Neural progenitor cell (in vitro differentiated cells): ENCODE results near the gene CCDC136. TPM values are rescaled to one million over a fixed set of nuclear protein-coding genes. Genes with fewer than 3 reads are reported as not detected.

Experiments
- DNase-seq: peaks from one replicate; pipeline ENCODE4 v3.0.0-alpha.2; 2016; ENCODE audit warnings: low spot score
- H2AFZ ChIP-seq: fragments of 200-600 bp; sonication (generic); replicated peaks from 2 replicates; pipeline ENCODE4 v1.6.1; 2016; ENCODE audit warnings: antibody characterized with exemption
- H3F3A ChIP-seq: fragments of 200-600 bp; sonication (generic); 2 replicates; pipeline ENCODE4 v1.6.1; 2016; ENCODE audit warnings: antibody characterized with exemption, low read depth
- H3K27ac ChIP-seq: fragments of 200-600 bp; sonication (generic); 2 replicates; pipeline ENCODE4 v1.5.1; 2016; ENCODE audit warnings: mild to moderate bottlenecking
- H3K27me3 ChIP-seq: fragments of 200-600 bp; sonication (generic); 2 replicates; pipeline ENCODE4 v1.6.1; 2016; ENCODE audit warnings: mild to moderate bottlenecking, moderate library complexity
- H3K36me3 ChIP-seq: fragments of 200-600 bp; sonication (generic); 2 replicates; pipeline ENCODE4 v1.5.1; 2016
- H3K4me1 ChIP-seq: fragments of 200-600 bp; sonication (generic); 2 replicates; pipeline ENCODE4 v1.6.1; 2016; ENCODE audit warnings: mixed run types
- H3K4me2 ChIP-seq: fragments of 200-600 bp; sonication (generic); 2 replicates; pipeline ENCODE4 v1.6.1; 2016
- H3K4me3 ChIP-seq: fragments of 200-600 bp; sonication (generic); 2 replicates; pipeline ENCODE4 v1.5.1; 2016
- H3K79me2 ChIP-seq: fragments of 200-600 bp; sonication (generic); 2 replicates; pipeline ENCODE4 v1.6.1; 2016; ENCODE audit warnings: low read depth
- H3K9ac ChIP-seq: fragments of 200-600 bp; sonication (generic); 2 replicates; pipeline ENCODE4 v1.6.1; 2016
- H3K9me3 ChIP-seq: fragments of 200-600 bp; sonication (generic); 2 replicates; pipeline ENCODE4 v1.5.1; 2016; ENCODE audit warnings: low read depth
- H4K20me1 ChIP-seq: fragments of 200-600 bp; sonication (generic); 2 replicates; pipeline ENCODE4 v1.6.1; 2016; ENCODE audit warnings: low read depth
- H3K27ac Mint-ChIP-seq: 3 replicates; pipeline ENCODE4 v1.8.0; 2021; ENCODE audit warnings: mixed read lengths
- H3K27me3 Mint-ChIP-seq: 2 replicates; pipeline ENCODE4 v1.8.0; 2022; ENCODE audit warnings: low read depth, mild to moderate bottlenecking, inconsistent platforms, moderate library complexity, mixed read lengths; ENCODE audit not compliant: insufficient read depth
- H3K36me3 Mint-ChIP-seq: 3 replicates; pipeline ENCODE4 v1.8.0; 2021; ENCODE audit warnings: mixed read lengths
- H3K4me1 Mint-ChIP-seq: 3 replicates; pipeline ENCODE4 v1.8.0; 2021; ENCODE audit warnings: mixed read lengths
- H3K4me3 Mint-ChIP-seq: 3 replicates; pipeline ENCODE4 v1.8.0; 2021; ENCODE audit warnings: mild to moderate bottlenecking, moderate library complexity, mixed read lengths
- H3K9me3 Mint-ChIP-seq: 3 replicates; pipeline ENCODE4 v1.8.0; 2020; ENCODE audit warnings: mixed read lengths
- CTCF ChIP-seq: fragments of 200-600 bp; sonication (generic); IDR thresholded peaks from 2 replicates; pipeline ENCODE4 v1.5.1; 2017; ENCODE audit warnings: antibody characterized with exemption, mild to moderate bottlenecking
- EZH2 ChIP-seq: fragments of 200-600 bp; sonication (generic); IDR thresholded peaks from 2 replicates; pipeline ENCODE4 v1.6.1; 2017; ENCODE audit warnings: antibody characterized with exemption, mild to moderate bottlenecking, moderate library complexity
- EZH2phosphoT487 ChIP-seq: fragments of 200-600 bp; sonication (generic); IDR thresholded peaks from 2 replicates; pipeline ENCODE4 v1.6.1; 2017; ENCODE audit warnings: antibody characterized with exemption
- total RNA-seq: library from RNA; depleted of rRNA; stranded (reverse); fragments of >200 nt; gene quantifications from 2 replicates; pipeline ENCODE4 v1.2.3, GENCODE V29; 2015; ENCODE audit warnings: low replicate concordance

Gene CCDC136
- total RNA-seq = 93.6 and 115 TPM in 2 replicates

- H3K4me1 Mint-ChIP-seq = peaks cover 25% of the 10 kb centered on the region
- no peak within 1 kb of the TSS for H3K27ac Mint-ChIP-seq
- Histone ChIP-seq H3K9ac (peak within 1 kb of the TSS; percentile 54), H3K27me3 (no peaks in the 10 kb centered on the region), H4K20me1 (no peaks in the 10 kb centered on the region), H3K36me3 (peaks cover 9% of the 10 kb centered on the region), H3K4me2 (peak within 1 kb of the TSS; percentile 88), H3K9me3 (no peaks in the 10 kb centered on the region), H3K4me1 (peaks cover 53% of the 10 kb centered on the region), H3K27ac (no peak within 1 kb of the TSS), H3F3A (peaks cover 55% of the 10 kb centered on the region), H2AFZ (peak within 1 kb of the TSS; percentile 87), H3K79me2 (peaks cover 21% of the 10 kb centered on the region), H3K4me3 (peak within 1 kb of the TSS; percentile 100)
- no peaks in the 10 kb centered on the region for H3K9me3 Mint-ChIP-seq
- H3K4me3 Mint-ChIP-seq = peak within 1 kb of the TSS; percentile 92
- peaks cover 9% of the 10 kb centered on the region for H3K27me3 Mint-ChIP-seq
- H3K36me3 Mint-ChIP-seq = peaks cover 16% of the 10 kb centered on the region
- TF ChIP-seq EZH2phosphoT487 (no peak), EZH2 (peak; percentile 44), CTCF (no peak)
- DNase-seq = peak; percentile 92
These were observed at the start of gene CCDC136 for GRCh38 chr7:128791121-128791971. Gene CCDC136, plus strand, starts transcription at chr7:128791968. Its CDS starts 444 bp downstream, at chr7:128792412.

DNA sequence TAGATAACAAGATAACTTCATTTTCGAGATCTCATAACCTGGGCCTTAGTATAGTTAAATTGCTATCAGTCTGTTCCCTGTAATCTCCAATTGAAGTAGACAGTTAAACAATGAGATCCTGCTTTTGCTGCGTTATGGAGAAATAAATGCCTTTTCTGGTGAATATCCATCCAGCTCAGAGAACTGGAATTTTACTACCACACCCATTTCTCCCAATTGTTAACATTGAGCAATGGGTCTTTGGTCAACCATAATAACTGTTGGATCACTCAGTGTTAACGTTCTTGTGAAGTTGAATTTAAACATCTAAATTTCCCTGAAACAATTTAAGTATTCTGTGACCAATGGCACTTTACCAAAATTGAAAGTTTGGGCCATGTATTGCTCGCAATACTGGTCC lies 49.6 kb upstream of the CCDC136 start:
- no peak for DNase-seq
- Mint-ChIP-seq H3K9me3 (no peaks in the 10 kb centered on the region), H3K4me3 (no peak overlapping the region), H3K4me1 (peaks cover 22% of the 10 kb centered on the region), H3K27ac (no peak overlapping the region), H3K27me3 (peaks cover 2% of the 10 kb centered on the region), H3K36me3 (peaks cover 13% of the 10 kb centered on the region)
- Histone ChIP-seq H3K79me2 (peaks cover 81% of the 10 kb centered on the region), H3K36me3 (no peaks in the 10 kb centered on the region), H3K4me1 (peaks cover 21% of the 10 kb centered on the region), H3K4me3 (no peak overlapping the region), H4K20me1 (peaks cover 66% of the 10 kb centered on the region), H3F3A (peaks cover 14% of the 10 kb centered on the region), H3K9ac (no peak overlapping the region), H3K4me2 (no peak overlapping the region), H3K27me3 (no peaks in the 10 kb centered on the region), H3K27ac (no peak overlapping the region), H2AFZ (no peak overlapping the region), H3K9me3 (no peaks in the 10 kb centered on the region)
- TF ChIP-seq EZH2phosphoT487 (no peak), EZH2 (no peak), CTCF (no peak)

GRCh38 chr7:128743112-128743772 lies 48.5 kb upstream of the CCDC136 start:
- peaks cover 16% of the 10 kb centered on the region for H3K4me1 ChIP-seq
- peaks cover 91% of the 10 kb centered on the region for H3K79me2 ChIP-seq
- H3K4me2 ChIP-seq = no peak overlapping the region
- no peak overlapping the region for H3K27ac ChIP-seq
- H3K9ac ChIP-seq = no peak overlapping the region
- H3K27me3 ChIP-seq = no peaks in the 10 kb centered on the region
- peaks cover 76% of the 10 kb centered on the region for H4K20me1 ChIP-seq
- Mint-ChIP-seq H3K27ac (no peak overlapping the region), H3K36me3 (peaks cover 13% of the 10 kb centered on the region), H3K4me1 (peaks cover 17% of the 10 kb centered on the region), H3K4me3 (no peak overlapping the region), H3K27me3 (peaks cover 2% of the 10 kb centered on the region), H3K9me3 (no peaks in the 10 kb centered on the region)
- H3K4me3 ChIP-seq = no peak overlapping the region
- H2AFZ ChIP-seq = no peak overlapping the region
- H3K9me3 ChIP-seq = no peaks in the 10 kb centered on the region
- TF ChIP-seq EZH2phosphoT487 (no peak), CTCF (no peak), EZH2 (no peak)
- DNase-seq = no peak
- peaks cover 9% of the 10 kb centered on the region for H3K36me3 ChIP-seq
- H3F3A ChIP-seq = peaks cover 8% of the 10 kb centered on the region
